K562 (cell line): Measurements from ENCODE around the gene MYO3B. TPM values are rescaled to one million over a fixed set of nuclear protein-coding genes. Genes with fewer than 3 reads are reported as not detected.
A peak's percentile ranks its signal among the peaks of the same experiment; 100 is the strongest.

ENCODE experiments used
- CBFA2T2 ChIP-seq: fragments of 450-650 bp; conservative IDR thresholded peaks from 2 replicates; pipeline ENCODE4 v1.6.1; 2017; ENCODE audit warnings: mild to moderate bottlenecking
- COPS2 ChIP-seq: fragments of 450-650 bp; conservative IDR thresholded peaks from 2 replicates; pipeline ENCODE4 v1.6.1; 2016; ENCODE audit warnings: mild to moderate bottlenecking, moderate library complexity
- EWSR1 ChIP-seq: fragments of 450-650 bp; IDR thresholded peaks from 2 replicates; pipeline ENCODE4 v1.6.1; 2018; ENCODE audit warnings: borderline replicate concordance, mild to moderate bottlenecking, low read depth, moderate library complexity; ENCODE audit not compliant: partially characterized antibody
- MAFF ChIP-seq: IDR thresholded peaks from 2 replicates; pipeline ENCODE4 v1.6.1; 2012; ENCODE audit warnings: low read length, improper control_type of control experiment
- MECOM ChIP-seq: fragments of 250-450 bp; sonication (Bioruptor Pico); IDR thresholded peaks from 2 replicates; pipeline ENCODE4 v1.8.0; 2022; ENCODE audit warnings: inconsistent platforms
- NCOR1 ChIP-seq: fragments of 450-650 bp; IDR thresholded peaks from 2 replicates; pipeline ENCODE4 v1.6.1; 2016; ENCODE audit warnings: mild to moderate bottlenecking, moderate library complexity
- PHF20 ChIP-seq: fragments of 450-650 bp; IDR thresholded peaks from 2 replicates; pipeline ENCODE4 v1.6.1; 2018; ENCODE audit not compliant: partially characterized antibody
- RBM39 ChIP-seq: fragments of 200-400 bp; formaldehyde crosslinking; optimal IDR thresholded peaks from 2 replicates; pipeline ENCODE3; 2018; ENCODE audit warnings: low read depth, low read length
- SAP30 ChIP-seq: fragments of 200-600 bp; sonication (generic); IDR thresholded peaks from 2 replicates; pipeline ENCODE4 v1.6.1; 2012; ENCODE audit warnings: borderline replicate concordance, low read depth, mild to moderate bottlenecking, moderate library complexity, low read length, control low read depth, inconsistent platforms; ENCODE audit not compliant: insufficient read depth, poor library complexity, severe bottlenecking
- TAF7 ChIP-seq: fragments of 450-650 bp; IDR thresholded peaks from 2 replicates; pipeline ENCODE4 v1.6.1; 2016; ENCODE audit warnings: missing genetic modification characterization, missing compliant biosample characterization
- TEAD1 ChIP-seq, 2 experiments: fragments of 450-650 bp in 1 of 2; sonication (generic) in 1 of 2; formaldehyde crosslinking; IDR thresholded peaks; 2 replicates each; pipeline versions ENCODE4 v1.4.0 to v1.8.0; 2020 to 2022; ENCODE audit warnings: mild to moderate bottlenecking in 2 of 2, missing genetic modification reagents in 1 of 2
- TEAD4 ChIP-seq, 2 experiments: sonication (generic) in 1 of 2; formaldehyde crosslinking in 1 of 2; IDR thresholded peaks; 2 replicates each; pipeline versions ENCODE4 v1.6.1 to v1.8.0; 2012 to 2022; ENCODE audit warnings: borderline replicate concordance in 1 of 2, inconsistent platforms in 1 of 2, low read length in 1 of 2, mild to moderate bottlenecking in 1 of 2, missing genetic modification reagents in 1 of 2
- TOE1 ChIP-seq, 2 experiments: fragments of 450-650 bp in 1 of 2; sonication (generic) in 1 of 2; formaldehyde crosslinking in 1 of 2; IDR thresholded peaks; 2 replicates each; pipeline versions ENCODE4 v1.7.1 to v1.8.0; 2016 to 2022; ENCODE audit warnings: borderline replicate concordance in 2 of 2, mild to moderate bottlenecking in 2 of 2, antibody characterized with exemption in 1 of 2, inconsistent platforms in 1 of 2, low read depth in 1 of 2, missing genetic modification reagents in 1 of 2, moderate library complexity in 1 of 2
- ZFPM2 ChIP-seq: fragments of 250-450 bp; sonication (Bioruptor Pico); IDR thresholded peaks from 2 replicates; pipeline ENCODE4 v1.5.1; 2022; ENCODE audit warnings: mild to moderate bottlenecking
- ZNF707 ChIP-seq: fragments of 250-450 bp; sonication (Bioruptor Pico); conservative IDR thresholded peaks from 2 replicates; pipeline ENCODE4 v1.8.0; 2022; ENCODE audit warnings: inconsistent platforms, mild to moderate bottlenecking, moderate library complexity
- polyA plus RNA-seq, 8 experiments: library from polyadenylated mRNA; depleted of rRNA in 4 of 8; stranded (reverse) in 5 of 8; unstranded in 3 of 8; fragments of >200 nt; fragmentation: Nextera tagmentation in 2 of 8; fragmentation: Illumina TruSeq in 1 of 8; extraction: Ambion mirVana in 2 of 8; extraction: Trizol in 1 of 8; gene quantifications; 2 replicates each; pipeline versions ENCODE4 v1.2.1 to v1.2.3, GENCODE V29; 2011 to 2014; ENCODE audit warnings: inconsistent platforms in 1 of 8, missing spikeins in 1 of 8
- total RNA-seq, 7 experiments: library from RNA; depleted of rRNA in 6 of 7; stranded (reverse); fragments of >200 nt in 6 of 7; fragmentation: Illumina TruSeq in 2 of 7; extraction: Trizol in 2 of 7; gene quantifications; 2 replicates each; pipeline versions ENCODE4 v1.2.1 to v1.2.3, GENCODE V29; 2011 to 2021; ENCODE audit warnings: low replicate concordance in 1 of 7
- TF ChIP-seq, protein P1 (sequence below): sonication (generic); formaldehyde crosslinking; IDR thresholded peaks from 2 replicates; pipeline ENCODE4 v1.8.1; 2023; ENCODE audit warnings: mild to moderate bottlenecking, missing genetic modification reagents
- TF ChIP-seq, protein P2 (sequence below): sonication (generic); formaldehyde crosslinking; IDR thresholded peaks from 2 replicates; pipeline ENCODE4 v1.8.0; 2022; ENCODE audit warnings: mild to moderate bottlenecking, missing genetic modification reagents, borderline replicate concordance
- TF ChIP-seq, protein P3 (sequence below): fragments of 450-650 bp; IDR thresholded peaks from 2 replicates; pipeline ENCODE4 v1.6.1; 2016; ENCODE audit warnings: low read depth, mild to moderate bottlenecking, moderate library complexity
- TF ChIP-seq, protein P4 (sequence below), 2 experiments: fragments of 250-450 bp in 1 of 2; fragments of 450-650 bp in 1 of 2; sonication (Bioruptor Pico) in 1 of 2; IDR thresholded peaks; 2 replicates each; pipeline versions ENCODE4 v1.6.1 to v1.8.0; 2016 to 2021; ENCODE audit warnings: mild to moderate bottlenecking in 2 of 2, moderate library complexity in 2 of 2, missing compliant biosample characterization in 1 of 2, missing genetic modification characterization in 1 of 2
- TF ChIP-seq, protein P5 (sequence below): sonication (generic); formaldehyde crosslinking; IDR thresholded peaks from 2 replicates; pipeline ENCODE4 v1.8.1; 2022; ENCODE audit warnings: missing genetic modification reagents

Gene MYO3B
- total and polyA plus RNA-seq, 9 of the 15 experiments (the other 6 are each of a cell fraction or from before 2014, with no cell fraction given): 2.7 to 6.5 (median 3.6) TPM

DNA sequence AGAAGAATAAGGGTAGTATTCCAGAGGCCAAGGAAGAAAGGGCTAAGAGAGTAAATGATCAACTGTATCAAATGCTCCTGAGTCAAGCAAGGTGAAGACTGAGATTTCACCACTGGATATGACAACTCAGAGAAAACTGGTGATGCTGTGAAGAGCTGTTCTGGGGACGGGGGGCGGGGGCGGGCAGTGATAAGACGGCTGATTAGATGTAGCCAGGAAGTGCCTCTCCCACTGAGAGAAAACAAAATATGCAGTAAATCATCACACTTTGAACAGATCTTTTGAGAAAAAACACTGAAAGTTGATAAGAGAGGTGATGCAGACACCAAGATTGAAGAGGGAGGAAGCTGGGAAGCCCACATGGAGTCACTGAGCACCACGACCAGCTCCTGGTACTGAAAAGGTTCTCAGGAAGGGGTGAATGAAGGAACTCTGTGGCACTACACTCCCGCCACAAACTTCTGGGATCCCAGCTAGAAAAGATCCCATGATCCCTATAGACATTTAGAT is 75.8 kb downstream of the MYO3B start (continued):
- TF ChIP-seq, protein P1, sequence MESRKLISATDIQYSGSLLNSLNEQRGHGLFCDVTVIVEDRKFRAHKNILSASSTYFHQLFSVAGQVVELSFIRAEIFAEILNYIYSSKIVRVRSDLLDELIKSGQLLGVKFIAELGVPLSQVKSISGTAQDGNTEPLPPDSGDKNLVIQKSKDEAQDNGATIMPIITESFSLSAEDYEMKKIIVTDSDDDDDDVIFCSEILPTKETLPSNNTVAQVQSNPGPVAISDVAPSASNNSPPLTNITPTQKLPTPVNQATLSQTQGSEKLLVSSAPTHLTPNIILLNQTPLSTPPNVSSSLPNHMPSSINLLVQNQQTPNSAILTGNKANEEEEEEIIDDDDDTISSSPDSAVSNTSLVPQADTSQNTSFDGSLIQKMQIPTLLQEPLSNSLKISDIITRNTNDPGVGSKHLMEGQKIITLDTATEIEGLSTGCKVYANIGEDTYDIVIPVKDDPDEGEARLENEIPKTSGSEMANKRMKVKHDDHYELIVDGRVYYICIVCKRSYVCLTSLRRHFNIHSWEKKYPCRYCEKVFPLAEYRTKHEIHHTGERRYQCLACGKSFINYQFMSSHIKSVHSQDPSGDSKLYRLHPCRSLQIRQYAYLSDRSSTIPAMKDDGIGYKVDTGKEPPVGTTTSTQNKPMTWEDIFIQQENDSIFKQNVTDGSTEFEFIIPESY (CRISPR knock-in tag): no peak
- TF ChIP-seq ZFPM2: no peak
- no peak for TF ChIP-seq TOE1 (IDR thresholded peaks at IDR 0.05; ENCODE audit: borderline replicate concordance)
- TF ChIP-seq TOE1 (CRISPR knock-in tag; IDR thresholded peaks at IDR 0.05; ENCODE audit: borderline replicate concordance, low read depth): no peak
- no peak for TF ChIP-seq COPS2
- no peak for TF ChIP-seq RBM39
- TF ChIP-seq, protein P2, sequence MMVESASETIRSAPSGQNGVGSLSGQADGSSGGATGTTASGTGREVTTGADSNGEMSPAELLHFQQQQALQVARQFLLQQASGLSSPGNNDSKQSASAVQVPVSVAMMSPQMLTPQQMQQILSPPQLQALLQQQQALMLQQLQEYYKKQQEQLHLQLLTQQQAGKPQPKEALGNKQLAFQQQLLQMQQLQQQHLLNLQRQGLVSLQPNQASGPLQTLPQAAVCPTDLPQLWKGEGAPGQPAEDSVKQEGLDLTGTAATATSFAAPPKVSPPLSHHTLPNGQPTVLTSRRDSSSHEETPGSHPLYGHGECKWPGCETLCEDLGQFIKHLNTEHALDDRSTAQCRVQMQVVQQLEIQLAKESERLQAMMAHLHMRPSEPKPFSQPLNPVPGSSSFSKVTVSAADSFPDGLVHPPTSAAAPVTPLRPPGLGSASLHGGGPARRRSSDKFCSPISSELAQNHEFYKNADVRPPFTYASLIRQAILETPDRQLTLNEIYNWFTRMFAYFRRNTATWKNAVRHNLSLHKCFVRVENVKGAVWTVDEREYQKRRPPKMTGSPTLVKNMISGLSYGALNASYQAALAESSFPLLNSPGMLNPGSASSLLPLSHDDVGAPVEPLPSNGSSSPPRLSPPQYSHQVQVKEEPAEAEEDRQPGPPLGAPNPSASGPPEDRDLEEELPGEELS (CRISPR knock-in tag): no peak
- no peak for TF ChIP-seq TAF7
- TF ChIP-seq CBFA2T2: 0 out of 2 replicates have a peak, but pooled peaks have one; percentile 13
- TF ChIP-seq MAFF: no peak
- TF ChIP-seq, protein P3, sequence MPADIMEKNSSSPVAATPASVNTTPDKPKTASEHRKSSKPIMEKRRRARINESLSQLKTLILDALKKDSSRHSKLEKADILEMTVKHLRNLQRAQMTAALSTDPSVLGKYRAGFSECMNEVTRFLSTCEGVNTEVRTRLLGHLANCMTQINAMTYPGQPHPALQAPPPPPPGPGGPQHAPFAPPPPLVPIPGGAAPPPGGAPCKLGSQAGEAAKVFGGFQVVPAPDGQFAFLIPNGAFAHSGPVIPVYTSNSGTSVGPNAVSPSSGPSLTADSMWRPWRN: no peak
- no peak for TF ChIP-seq EWSR1
- TF ChIP-seq MECOM (CRISPR knock-in tag): no peak
- no peak for TF ChIP-seq PHF20
- TF ChIP-seq TEAD4 (IDR thresholded peaks at IDR 0.05; ENCODE audit: low read length): peak; percentile 15; the same call in 1 of the 2 replicates
- no peak for TF ChIP-seq TEAD4 (CRISPR knock-in tag; IDR thresholded peaks at IDR 0.05; ENCODE audit: borderline replicate concordance)
- TF ChIP-seq, protein P4, sequence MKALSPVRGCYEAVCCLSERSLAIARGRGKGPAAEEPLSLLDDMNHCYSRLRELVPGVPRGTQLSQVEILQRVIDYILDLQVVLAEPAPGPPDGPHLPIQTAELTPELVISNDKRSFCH (CRISPR knock-in tag; IDR thresholded peaks at IDR 0.05): no peak
- TF ChIP-seq, protein P4 (tag; IDR thresholded peaks at IDR 0.05): no peak
- TF ChIP-seq NCOR1: 0 out of 2 replicates have a peak, but pooled peaks have one; percentile 45
- TF ChIP-seq ZNF707 (CRISPR knock-in tag): peak; percentile 45; the same call in 1 of the 2 replicates
- TF ChIP-seq TEAD1 (CRISPR knock-in tag; IDR thresholded peaks at IDR 0.05): peak in 1 of 2 experiments; percentile 26; a peak in 1 of 4 replicates
- TF ChIP-seq, protein P5, sequence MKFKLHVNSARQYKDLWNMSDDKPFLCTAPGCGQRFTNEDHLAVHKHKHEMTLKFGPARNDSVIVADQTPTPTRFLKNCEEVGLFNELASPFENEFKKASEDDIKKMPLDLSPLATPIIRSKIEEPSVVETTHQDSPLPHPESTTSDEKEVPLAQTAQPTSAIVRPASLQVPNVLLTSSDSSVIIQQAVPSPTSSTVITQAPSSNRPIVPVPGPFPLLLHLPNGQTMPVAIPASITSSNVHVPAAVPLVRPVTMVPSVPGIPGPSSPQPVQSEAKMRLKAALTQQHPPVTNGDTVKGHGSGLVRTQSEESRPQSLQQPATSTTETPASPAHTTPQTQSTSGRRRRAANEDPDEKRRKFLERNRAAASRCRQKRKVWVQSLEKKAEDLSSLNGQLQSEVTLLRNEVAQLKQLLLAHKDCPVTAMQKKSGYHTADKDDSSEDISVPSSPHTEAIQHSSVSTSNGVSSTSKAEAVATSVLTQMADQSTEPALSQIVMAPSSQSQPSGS (CRISPR knock-in tag): no peak
- no peak for TF ChIP-seq SAP30
